Measurements from ENCODE around the gene SYNGAP1.

SYNGAP1 gene

DNA sequence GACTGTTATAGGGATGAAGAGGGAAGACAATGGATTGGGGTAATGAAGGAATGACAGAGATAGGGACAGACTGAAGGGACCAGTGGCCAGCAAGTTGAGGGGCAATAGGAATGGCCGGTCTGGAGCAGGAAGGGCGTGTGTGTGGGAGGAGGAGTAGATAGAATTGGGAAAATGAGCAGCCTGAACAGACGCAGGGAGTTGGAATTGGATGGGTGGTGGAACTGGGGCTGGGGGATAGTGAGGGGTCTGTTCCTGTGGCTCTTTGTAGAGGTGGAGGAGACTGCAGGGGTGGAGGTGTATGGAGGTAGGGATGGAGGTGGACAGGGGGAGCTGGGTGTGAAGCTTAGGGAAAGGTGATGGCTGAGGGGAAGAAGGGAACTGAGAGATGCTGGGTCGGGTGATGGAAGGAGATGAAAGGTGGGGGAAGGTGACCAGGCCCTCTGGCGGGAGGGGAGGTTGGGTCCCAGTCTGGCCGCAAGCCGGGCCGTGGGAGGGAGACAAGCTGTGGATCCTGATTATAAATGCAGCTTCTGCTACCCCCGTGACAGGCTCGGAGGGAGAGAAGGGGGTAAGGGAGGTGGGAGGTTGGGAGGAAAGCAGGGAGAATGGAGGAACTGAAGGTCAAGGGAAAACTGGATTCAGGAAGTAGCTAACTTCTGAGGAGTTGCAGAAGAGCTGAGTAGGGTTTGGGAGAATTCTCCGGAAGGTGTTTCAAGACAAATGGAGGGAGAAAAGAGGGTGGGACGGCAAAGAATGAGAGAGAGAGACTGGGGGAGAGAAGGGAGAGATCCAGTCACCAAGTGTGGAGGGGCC is 5.2 kb downstream of the SYNGAP1 start:
- no peak for DNase-seq

DNA sequence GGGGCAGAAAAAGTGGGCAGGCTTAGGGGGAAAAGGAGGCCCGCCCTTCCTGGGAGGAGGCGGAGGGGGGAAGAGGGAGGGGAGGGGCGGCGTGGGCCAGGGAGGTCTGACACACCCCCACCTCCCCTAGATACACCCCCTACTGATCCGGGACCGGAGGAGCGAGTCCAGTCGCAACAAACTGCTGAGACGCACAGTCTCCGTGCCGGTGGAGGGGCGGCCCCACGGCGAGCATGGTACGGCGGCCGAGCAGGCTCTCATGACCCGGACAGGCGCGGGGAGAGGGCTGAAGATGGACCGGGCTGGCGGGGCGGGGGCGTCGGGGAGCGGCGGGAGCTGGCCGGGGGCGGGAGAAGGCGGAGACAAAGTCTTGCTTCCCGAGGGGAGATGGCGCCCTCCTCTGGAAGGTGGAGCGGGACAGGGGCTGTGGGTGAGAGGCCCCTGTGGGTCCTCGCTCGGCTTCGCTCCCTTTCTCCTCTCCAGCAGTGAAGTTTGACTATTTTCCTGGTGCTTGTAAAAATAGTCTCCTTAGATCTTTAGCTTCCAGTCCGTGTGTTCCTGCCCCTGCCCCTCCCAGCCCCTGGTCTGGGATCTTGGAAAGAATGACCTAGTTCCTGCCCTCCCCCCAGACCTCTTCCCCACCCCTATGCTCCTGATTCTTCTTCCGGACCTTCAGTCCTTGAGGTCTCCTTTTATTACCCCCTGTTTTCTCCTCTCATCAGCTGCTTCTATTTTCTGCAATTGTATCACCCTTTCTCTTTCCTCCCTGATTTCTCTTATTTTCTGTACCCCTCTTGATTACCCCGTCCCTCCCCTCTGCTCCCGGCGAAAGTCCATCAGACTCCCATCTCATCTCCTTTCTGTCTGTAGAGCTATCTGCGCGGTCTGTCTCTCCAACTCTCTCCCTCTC is 6.1 kb downstream of the SYNGAP1 start:
- DNase-seq, result peak; percentile 73

DNA sequence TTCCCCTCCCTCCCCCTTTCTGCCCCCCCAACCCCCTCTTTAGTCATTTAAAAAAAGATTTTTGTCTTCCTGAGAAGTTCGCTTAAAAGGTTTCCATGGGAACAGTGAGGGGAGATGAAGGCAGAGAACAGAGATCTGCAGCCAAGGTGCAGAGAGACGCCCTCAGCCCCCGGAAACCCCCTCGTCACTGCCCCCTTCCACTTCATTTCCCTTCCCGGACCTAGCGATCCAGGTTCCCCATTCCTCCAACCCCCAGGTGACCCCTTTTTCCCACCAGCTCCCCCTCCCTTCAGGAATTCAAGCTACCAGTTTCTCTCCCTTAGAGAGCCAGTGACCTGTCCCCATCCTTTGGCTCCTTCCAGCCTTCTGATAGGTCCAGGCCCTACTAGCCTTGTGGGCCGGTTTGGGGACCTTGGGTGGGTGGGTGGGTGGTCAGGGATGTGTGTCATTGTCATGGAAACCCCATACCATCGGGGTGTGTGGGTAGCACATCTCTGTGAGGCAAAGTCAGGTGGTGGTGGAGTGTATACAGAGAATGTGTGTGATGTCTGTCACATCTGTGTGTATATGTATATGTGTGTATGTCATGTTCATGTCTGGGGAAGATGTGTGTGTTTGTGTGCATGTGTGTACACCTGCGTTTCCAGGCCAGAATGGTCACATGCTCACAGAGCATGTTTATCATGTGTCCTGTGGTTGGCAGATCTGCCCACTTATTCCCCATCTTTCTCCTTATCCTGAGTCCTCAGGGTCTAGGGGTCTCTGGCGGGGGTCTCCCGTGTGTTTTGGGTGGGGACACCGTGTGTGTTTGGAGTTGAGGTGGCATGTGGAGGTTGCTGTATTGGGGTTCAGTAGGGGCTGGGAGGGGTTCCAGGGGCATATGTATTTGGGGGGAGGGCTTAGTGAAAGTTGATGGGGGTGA is 7.0 kb downstream of the SYNGAP1 start:
- DNase-seq, result no peak

DNA sequence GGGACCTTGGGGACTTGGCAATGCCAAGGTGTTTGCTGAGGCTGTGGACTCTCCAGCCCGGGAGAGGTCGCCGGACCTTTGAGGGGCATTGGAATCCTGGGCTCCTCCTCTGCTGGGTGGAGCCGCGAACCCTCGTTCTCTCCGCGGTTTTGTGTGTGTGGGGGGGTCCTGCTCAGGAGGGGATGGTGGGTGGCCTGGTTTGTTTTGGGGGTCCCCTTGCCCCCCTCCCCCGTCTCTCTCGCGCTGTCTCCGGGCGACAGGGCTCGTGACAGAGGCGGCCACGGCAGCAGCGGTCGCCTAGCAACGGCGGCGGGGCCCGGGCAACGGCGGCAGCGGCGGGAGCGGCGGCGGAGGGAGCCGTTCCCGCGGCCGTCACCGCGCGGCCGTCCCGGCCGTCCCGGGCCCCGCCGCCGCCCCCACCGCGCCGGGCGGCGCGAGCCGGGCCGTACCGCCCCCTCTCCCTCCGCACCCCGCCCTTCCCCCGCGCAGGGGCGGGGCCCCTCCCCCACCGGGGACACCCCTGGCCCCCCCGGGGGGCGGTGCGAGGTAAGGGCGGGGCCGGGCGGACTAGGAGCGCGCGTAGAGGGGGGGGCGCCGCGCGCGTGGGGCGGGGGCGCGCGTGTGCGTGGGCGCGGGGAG is 7.8 kb downstream of the SYNGAP1 start:
- no peak for DNase-seq

DNA sequence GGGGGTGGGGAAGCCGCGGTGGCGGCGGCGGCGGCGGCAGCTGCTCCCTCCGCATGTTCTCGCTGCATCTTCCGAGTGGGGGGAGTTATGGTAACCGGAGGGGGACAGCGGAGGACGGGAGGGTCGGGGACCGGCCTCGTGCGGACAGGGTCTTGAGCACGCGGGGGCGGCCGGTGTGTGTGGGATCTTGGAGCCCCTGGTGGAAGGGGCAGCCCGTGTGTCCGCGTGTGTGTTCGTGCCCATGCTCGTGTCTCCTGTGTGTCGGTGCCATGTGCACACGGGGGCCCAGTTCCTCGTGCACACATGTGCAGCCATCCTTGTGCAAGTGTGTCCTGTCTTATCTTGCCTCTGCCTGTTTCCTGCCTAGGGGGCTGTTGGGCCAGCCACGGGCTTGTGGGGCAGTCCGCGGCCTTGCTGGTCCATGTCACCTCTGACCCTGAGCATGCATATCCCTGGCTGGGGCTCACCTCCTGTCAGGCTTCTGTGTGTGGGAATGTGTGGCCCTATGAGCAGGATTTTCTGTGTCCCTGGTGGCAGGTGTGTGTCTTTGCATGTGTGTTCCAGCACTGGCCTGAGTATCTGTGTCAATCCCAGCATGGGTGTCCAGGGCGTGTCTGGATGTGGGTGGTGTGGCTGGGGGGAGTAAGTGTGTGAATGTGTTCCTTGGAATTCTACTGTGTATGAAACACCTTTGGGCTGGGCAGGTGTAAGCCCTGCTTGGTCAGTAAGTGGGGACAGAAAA is 8.5 kb downstream of the SYNGAP1 start:
- DNase-seq, result no peak

DNA sequence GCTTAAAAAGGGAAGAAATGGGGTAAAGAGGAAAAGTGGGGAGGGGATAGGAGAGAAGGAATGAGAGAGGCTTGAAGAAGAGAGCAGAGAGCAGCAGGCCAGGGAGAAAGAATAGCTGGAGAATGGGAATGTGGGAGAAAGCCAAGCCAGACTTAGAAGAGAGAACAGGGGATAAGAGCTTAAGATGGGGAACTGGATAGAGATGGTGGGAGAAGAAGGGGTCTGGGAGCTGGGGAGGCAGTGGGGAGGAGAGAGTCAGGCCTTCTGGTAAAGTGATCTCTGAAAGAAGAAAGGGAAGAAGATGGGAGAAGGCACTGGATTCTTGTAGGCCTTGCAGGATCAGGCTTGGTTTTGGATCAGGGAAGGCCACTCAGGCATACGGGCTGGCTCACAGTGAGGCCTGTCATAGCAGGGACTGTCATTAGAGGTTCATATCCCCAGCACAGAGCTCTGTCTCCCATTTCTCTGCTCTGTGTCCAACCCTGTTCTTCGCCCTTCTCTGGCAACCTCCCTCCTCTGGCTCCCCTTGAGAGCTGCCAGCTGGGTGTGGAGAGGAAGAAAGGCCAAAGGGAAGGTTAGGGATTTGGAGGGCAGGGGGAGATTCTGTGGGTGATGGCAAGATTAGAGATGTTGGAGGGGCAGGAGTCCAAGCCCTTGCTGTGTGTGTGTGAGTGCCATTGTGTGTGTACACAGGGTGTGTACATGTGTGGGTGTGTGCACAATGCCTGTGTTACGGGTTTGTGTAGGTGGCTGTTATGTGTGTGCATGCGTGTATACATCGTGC is 9.3 kb downstream of the SYNGAP1 start:
- no peak for DNase-seq

DNA sequence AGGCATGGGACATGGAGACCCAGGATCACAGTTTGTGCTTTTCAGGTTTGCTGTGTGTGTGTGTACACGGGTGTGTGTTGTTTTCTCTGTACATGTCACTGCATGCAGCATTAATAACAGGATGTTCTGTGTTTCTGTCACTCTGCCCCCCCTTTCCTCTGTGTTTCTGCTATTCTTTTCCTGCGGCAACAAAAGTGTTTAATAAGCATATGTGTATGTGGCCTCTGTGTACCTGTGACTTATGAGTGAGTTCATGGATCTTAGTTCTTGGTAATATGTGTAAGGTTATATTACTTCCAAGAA is 9.8 kb downstream of the SYNGAP1 start:
- DNase-seq, result no peak

DNA sequence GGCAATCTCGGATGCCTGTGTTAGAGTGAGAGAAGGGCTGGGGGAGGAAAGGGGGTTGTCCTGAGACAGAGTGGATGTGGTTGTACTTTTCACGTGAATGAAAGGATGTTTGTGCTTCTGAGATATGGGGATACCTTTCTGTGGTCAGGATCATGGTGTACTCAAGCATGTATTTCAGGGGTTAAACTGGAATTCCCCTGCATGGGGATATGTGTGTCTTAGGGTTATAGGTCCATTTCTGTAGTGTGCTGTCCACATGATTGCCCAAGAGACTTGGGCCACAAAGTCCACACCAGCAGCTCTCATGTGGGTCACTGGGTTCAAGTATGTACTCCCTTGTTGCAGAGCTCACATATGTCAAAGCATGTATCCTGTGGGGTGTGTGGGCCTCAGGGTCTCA is 10.5 kb downstream of the SYNGAP1 start:
- no peak for DNase-seq

DNA sequence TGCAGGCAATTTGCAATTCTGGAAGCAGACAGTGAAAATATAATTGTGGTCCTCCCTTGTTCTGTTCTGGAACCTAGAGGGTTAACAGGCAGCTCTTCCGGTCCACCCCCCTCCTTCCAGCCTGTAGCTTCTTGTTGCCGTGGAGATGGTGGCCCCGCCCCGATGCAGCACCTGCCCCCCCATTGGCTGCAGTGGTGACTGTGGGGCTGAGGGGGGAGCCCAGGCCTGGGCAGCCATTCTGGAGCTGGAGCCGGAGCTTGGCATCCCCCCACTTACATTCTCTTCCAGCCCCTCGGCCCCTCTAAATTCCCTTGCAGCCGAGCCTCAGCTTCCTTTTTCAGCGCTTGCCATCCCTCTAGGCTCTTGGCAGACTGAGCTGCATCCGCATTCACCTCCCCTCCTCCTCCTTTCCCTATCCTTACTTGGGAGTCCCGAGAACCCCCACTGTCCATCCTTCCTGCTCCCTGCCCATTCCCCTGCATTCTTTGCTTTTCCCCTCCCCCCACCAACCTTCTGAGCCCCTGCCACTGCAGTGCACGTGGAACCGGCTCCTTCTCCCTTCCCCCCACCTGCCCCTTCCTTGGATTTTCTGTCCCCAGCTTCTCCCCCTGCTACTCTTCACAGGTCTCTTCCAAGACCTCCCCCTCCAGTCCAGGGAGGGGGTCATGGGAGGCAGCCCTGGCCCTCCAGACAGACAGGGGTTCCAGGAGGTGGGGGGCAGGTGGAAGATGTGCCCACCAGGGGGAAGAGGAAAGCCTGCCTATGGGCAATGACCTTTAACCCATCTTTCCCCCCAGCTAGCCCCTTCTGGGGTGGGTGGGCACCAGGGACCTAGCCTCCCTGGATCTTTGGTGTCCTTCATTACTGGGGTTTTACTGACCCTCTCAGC is 11.4 kb downstream of the SYNGAP1 start:
- no peak for DNase-seq

DNA sequence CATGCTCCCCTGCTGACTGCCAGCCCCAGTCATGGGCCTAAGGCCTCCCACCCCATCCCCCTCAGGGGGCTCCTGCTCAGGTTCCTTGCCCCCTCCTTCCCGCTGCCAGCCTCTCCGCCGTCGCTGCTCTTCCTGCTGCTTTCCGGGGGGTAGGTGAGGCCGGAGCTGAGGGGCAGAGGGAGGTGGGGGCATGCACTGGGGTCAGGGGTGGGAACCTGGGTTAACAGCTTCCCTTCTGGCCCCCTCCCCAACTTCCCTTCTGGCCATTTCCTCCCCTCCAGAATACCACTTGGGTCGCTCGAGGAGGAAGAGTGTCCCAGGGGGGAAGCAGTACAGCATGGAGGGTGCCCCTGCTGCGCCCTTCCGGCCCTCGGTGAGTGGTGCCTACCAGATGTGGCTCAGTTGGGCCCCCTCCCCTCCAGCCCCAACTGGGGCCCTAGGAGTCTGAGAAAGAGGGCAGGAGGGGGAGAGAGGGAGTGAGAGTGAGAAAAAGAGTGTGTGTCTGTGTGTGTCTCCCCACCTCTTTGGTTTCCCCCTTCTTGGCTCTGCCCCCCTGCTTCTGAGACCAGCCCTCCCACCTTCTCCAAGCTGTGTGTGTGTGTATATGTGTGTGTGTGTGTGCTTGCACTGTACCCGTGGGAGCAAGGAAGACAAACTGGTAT is 12.1 kb downstream of the SYNGAP1 start:
- no peak for DNase-seq

DNA sequence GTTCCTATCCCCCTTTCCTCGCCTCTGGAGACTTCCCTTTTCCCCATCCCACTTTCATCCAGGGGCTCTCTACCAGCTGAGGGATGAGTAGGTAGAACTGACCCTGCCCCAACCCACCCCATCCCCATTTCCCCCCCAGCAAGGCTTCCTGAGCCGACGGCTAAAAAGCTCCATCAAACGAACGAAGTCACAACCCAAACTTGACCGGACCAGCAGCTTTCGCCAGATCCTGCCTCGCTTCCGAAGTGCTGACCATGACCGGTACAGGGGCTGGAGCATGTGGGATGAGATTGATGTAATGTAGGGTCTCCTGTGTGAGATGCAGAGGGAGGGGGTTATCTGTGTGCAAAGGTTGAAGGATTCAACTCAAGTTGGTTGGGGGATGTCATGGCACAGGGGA is 12.7 kb downstream of the SYNGAP1 start:
- DNase-seq, result no peak

DNA sequence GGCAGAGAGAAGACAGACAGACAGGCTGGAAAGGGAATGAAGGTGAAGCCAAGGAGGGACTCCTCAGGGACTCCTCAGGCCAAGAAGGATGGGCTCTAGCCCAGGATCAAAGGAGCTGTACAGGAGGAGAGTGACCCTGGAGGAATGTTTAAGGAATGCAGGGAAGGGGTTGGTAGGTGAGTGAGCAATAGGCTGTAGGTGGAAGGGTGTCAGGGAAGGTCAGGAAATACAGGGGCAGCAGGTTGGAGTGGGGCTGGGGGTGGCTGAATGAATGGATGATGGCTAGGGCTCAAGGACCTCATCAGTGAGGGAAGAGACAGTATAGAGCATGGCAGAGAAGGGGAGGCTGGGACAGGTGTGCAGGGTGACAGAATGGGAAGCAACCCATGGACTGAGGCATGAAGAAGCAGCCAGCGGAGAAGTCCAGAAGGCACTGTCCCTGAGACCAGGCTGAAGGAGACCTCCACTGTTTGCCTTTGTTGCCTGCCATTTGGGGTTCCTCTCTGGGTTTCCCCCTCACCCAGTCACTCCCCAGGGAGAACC is 13.2 kb downstream of the SYNGAP1 start:
- no peak for DNase-seq

DNA sequence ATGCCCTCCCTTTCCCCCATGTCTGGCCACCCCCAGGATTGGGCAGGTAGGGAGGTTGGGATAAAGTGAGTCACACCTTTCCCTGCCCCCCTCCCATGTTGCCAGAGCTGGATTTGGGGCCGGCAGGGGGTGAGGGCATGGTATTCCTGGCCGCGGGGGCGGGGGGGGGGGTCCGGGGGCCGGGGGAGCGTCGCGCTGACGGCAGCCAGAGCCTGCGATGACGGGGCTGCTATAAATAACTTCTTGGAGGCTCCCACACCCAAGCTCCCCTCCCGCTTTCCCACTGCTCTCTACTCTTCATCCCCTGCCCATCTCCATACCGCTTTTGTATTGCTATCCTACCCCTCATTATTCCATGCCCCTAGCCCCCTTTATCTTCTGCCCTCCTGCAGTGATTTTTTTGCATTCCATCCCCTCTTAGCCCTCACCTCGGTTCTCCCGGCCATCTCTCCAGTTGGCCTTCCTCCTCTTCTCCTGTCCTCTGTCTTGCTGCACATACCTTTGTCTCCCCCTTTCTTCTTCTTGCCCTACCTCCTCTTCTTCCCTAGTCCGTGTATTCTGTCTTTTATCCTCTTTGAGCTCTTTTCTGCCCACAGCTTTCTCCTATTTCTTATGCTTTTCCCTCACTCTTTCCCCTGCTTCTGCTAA is 13.8 kb downstream of the SYNGAP1 start:
- no peak for DNase-seq

DNA sequence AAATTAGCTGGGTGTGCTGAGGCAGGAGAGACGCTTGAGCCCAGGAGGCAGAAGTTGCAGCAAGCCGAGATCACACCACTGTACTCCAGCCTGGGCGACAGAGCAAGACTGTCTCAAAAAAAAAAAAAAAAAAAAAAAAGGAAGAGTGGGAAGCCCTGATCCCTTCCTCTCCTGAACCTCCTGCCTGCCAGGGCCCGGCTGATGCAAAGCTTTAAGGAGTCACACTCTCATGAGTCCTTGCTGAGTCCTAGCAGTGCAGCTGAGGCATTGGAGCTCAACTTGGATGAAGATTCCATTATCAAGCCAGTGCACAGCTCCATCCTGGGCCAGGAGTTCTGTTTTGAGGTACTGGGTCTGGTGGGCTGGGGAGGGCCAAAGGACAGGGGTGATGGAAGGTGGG is 15.1 kb downstream of the SYNGAP1 start:
- no peak for DNase-seq

DNA sequence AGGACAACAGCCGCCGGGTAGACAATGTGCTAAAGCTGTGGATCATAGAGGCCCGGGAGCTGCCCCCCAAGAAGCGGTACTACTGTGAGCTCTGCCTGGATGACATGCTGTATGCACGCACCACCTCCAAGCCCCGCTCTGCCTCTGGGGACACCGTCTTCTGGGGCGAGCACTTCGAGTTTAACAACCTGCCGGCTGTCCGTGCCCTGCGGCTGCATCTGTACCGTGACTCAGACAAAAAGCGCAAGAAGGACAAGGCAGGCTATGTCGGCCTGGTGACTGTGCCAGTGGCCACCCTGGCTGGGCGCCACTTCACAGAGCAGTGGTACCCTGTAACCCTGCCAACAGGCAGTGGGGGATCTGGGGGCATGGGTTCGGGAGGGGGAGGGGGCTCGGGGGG is 17.8 kb downstream of the SYNGAP1 start:
- DNase-seq, result no peak

DNA sequence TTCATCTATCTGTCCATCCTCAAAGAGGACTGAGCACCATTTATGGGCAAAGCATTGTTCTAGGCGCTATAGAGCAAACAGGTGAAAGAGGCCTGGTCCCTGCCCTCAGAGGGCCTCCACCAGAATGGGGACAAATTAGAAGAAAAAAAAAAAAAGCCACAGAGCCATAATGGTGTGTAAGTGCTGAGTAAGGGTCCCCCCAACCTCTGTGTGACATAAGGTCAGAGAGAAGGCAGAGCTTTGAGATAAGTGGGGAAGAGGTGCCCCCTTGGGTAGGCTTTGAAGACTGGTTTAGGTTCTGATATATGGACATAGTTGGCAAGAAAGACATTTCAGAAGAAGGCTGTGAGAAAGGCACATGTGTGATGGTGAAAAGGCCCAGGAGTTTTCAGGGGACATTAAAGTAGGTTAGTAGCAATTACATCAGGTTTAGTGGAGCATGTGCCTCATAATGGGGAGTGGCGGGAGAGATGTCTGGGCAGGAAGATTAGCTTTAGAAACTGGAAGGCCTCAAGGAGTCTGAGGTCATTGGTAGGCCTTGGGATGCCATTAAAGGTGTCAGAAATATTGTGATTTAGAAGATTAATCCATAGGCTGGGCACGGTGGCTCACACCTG is 19.2 kb downstream of the SYNGAP1 start:
- no peak for DNase-seq

DNA sequence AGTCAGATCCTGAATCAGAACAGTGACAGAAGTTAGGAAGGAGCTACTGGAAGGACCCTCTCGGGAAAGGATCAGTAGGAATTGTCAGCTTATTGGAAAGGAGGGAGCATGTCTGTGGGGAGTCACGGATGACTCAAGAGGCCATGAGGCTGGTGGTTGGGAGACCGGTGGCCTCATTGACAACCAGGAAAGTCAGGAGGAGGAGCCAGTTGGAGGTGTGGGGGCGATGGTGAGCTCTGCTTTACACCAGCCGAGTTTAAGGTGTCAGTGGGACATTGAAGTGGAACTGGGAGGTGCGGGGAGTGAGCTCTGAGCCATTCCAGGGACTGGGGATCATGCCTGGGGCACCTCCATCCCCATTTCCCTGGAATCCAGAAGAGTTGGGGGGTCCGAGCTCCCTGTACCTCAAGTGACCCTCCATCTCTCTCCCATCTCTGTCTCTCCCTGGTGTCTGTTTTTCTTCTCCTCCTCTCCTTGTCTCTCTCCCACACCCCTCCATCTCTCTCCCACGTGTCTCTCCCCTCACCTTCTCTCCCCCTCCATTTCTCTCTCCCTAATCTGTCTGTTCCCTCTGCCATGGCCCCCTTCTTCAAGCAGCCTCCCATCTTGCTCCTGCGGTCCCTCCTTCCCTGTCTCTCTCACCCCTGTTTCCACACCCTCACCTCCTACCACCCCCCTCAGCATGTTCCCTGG is 20.2 kb downstream of the SYNGAP1 start:
- no peak for DNase-seq

Data from DMS79 treated with DMSO at 0.1 percent for 48 hours (cell line).